GM21528 (cell line): ENCODE results near the gene BCAS3.

Experiments
- ATAC-seq: cut with Tn5 transposase; IDR thresholded peaks from one replicate; pipeline ENCODE4 v1.9.1; 2021; ENCODE audit warnings: mild to moderate bottlenecking, moderate library complexity; ENCODE audit not compliant: unreplicated experiment, low FRiP score

The BCAS3 gene

DNA sequence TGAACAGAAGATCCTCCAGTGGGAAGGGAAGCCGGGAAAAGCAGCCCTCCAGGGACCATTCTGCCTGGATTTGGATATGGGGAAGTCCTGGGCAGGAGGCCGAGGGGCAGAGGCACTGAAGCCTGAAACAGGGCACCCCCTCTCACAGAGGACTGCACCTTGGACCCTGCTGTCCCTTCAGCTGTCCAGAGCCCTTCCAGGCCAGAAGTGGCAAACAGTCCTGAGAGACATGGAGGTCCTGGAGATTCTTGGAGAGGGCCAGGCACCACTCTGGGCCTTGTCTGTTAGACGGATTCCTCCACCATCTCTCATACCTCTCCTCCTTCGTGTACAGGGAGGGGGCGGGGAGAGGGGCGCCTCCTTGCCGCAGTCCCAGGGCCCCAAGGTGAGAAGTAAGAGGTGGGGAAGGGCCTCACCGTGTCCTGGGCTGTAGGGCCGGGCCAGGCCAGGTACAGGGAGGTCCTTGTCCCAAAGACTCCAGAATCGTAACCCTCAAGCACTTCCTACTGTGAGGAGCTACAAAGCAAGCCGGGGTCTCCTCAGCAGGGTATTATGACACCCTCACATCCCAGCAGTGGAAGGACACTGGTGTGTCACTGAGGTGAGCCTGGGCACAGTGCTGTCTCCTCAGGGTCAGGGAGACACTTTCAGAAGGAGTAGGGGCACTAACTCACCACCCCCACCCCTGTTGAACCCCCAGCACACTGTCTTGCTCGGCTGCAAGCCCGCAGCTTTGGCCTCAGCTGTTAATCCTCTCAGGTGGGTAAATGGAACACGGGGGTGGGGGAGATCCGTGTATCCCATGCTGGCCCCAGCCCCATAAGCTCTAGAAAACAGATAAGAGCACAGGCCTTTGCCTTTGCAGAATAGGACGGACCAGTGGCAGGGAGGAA lies 705.4 kb downstream of the BCAS3 start:
- ATAC-seq = no peak

DNA sequence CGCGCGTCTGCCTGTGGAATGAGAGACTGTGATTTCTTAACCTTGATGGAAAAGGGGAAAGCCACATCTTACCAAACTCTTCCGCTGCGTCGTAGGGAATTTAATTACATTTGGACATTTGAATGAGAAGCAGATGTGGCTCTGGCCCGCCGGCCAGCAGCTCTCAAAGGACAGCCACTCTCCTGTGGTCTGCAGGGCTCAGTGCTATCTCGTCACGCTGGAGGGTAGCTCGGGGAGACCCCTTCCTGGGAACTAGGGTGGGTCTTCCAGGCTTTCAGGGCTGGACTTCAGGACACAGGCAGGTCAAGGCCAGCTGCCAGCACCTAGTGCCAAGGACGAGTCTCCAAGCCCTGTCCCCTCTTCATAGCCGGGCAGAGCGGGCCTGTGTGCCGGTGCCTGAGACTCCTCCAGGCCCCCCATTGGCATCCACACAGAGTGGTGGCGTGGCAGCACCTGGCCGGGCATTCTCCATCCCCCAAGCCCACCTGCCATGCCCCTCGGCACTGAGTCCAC lies 706.1 kb downstream of the BCAS3 start:
- ATAC-seq = no peak

- ATAC-seq = no peak
Observed at GRCh38 chr17:61384354-61384691, 706.7 kb downstream of the BCAS3 start.

- ATAC-seq = no peak
Observed at GRCh38 chr17:61384692-61385576, 707.3 kb downstream of the BCAS3 start.

DNA sequence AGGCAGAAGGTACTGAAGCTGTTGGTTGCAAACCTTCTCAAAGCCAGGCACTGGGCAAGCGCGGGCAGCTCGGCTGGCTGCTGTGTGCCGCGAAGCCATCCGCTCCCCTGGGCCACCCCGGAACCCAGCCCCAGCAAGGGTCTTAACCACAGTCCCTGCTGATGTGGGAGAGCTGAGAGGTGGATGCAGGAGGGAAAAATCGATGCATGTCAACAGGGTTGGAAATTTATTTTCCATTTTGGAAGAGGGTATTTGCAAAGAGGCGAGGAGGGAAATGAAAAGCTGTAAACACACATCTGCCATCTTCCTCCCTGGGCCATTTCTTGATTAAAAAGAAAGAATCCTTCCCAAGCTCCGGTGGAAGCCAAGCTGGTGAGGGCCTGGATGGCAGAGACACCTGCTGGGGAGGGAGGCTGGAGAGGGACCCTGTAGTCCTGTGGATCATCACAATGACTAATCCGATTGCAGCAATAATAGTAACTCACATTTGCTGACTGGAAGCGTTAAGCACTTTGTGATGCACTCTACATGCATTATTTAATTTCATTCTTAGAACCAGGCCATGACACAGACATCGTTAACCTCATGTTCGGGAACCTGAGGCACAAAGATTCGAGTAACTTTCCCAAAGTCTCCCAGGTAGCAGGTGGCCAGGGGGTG lies 708.1 kb downstream of the BCAS3 start:
- ATAC-seq = no peak

- no peak for ATAC-seq
Observed at GRCh38 chr17:61386251-61386650, 708.6 kb downstream of the BCAS3 start.

DNA sequence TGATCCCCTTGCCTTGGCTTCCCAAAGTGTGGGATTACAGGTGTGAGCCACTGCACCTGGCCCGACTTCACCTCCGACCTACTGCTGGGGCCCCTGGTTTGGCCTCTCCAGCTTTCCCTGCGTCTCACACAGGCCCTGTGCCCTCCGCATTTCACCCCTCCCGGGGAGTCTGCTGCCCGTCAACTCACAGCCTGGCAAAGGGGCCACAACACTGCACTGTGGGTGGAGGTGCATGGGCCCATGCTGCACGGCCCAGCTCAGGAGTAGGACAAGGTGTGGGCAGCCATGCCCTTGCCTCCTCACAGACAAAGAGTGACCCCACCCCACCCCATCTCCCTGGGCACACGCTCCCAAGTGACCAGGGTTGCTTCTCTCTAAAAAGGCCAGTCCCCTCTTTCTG lies 709.4 kb downstream of the BCAS3 start:
- no peak for ATAC-seq

GRCh38 chr17:61387511-61388305 lies 710.1 kb downstream of the BCAS3 start:
- ATAC-seq = no peak

DNA sequence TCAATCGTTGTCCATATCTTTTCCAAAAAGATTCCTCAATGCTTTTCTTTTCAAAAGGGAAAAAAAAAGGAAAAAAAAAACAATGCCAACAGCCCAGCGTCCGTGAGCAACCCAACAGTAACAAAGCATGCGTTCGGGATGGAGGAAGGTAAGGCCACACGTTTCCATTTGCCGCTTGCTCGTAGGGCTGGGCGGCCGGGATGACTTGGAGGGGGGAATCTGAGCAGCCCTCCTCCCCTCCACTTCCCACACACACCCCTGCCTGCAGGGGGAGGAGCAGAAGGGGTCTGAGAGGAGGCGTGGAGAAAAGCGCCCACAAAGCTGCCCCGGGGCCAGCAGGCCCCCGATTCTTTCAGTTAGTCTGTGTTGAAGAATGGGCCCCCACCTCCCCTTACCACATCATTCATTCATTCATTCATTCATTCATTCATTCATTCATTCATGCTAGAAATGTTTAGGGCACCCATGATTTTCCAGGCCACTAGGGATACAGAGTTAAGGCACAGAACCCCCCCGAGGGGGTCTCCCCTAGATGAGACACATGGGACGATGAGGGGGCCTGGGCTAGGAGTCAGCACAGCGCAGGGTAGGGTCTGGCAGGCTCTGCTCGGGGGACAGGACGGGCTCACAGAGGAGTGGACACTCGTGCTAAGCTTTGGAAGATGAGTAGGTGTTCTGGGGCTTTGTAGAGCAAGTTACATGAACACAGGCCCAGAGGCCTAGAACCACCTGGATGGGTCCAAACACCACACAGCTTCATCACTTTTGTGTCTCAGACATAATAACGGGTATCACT lies 711.1 kb downstream of the BCAS3 start:
- no peak for ATAC-seq

DNA sequence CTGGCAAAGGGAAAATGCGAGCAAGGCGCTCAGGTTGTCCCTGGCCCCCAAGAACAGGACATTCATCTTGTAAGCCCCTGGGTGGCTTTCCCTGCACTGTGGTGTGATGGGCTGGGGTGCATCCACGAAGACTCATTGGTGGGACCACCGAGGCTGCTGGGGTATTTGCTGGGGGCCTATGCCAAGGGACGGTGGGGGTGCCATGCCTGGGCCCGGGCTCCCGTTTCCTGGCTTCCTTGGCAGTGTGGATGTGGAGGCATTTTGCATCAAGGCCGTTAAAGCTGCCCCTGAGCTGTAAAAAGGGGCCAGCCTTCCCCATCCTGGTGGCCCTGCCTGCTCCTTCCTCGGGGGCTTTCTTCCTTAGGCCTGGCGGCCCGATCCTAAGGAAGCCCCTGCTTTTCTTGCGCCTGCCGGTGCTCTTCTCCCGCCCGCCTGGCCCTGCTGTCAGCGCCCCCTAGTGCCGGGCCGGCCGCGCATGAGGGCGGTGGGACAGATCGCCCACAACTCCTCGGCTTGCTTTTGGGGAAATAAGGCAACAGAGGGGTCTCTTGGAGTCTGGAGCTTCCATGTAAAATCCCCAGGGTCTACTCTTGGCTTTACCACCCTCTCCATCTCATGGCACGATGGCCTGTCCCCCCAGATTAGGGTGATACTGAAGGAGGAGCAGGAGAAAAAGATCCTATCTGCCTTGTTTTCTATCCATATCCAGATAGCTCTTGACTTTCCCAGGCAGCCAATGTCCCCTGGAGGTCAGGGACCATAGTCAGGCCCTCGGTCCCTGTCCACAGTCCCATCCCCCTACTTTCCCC lies 712.2 kb downstream of the BCAS3 start:
- ATAC-seq = no peak

DNA sequence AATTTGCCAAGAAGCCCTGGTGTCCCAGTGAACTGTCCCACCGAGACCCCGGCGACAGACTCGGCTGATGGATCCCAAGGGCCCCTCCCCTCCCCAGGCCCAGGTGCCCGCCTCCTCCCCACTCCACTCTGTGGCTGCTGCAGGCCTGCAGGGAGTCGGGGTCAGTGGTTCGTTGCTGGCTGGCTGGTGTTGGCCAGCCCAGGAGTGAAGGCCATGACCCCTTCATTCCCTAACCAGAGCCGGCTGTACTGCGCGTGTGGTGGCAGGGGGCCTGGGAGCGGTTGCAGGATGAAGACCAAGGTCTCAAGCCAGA lies 712.8 kb downstream of the BCAS3 start:
- no peak for ATAC-seq

GRCh38 chr17:61391595-61392291 lies 714.1 kb downstream of the BCAS3 start:
- no peak for ATAC-seq

- ATAC-seq = no peak
Observed at GRCh38 chr17:61392679-61393078, 715.0 kb downstream of the BCAS3 start.

GRCh38 chr17:61393550-61393903 lies 715.9 kb downstream of the BCAS3 start:
- no peak for ATAC-seq

- no peak for ATAC-seq
Observed at GRCh38 chr17:61393904-61394629, 716.4 kb downstream of the BCAS3 start.

DNA sequence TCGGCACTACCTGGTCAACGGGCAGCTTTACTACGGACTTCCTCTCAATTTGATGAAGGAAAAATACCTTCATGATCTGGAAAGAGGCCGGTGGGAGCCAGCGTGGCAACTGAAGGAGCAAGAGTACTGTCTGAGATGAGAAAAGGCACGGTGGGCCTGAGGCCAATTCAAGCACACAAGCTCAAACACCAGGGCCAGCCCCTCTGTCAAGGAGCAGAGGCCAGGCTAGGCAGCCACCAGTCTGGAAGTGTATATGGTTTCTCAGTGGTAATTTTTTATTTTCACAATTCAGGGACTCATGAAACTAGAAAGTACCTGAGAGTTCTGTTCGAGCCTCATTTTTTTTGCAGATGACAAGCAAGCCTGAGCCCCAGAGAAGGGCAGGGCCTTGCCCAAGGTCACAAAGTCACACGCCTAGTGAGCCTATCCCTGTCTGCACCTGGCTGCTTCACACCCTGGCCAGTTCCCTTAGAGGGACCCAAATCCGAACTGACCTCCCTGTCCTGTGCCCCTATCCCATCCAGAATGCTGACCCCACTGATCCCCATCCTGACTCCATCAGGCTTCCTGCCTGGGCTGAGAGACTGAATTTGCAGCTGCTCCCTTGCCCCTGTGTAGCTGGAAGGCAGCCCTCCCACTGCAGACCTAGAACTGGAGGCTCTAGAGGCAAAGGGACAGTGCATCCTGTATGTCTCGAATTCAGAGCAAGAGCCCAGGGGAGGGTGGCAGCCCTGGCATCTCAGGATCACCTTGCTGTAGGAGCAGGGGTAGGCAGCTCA lies 717.2 kb downstream of the BCAS3 start:
- no peak for ATAC-seq
